HT1080 (cell line): Measurements from ENCODE around the gene TRIOBP. TPM values are rescaled to one million over a fixed set of nuclear protein-coding genes. Genes with fewer than 3 reads are reported as not detected.

Source experiments
- DNase-seq: peaks from one replicate; pipeline ENCODE4 v3.0.0-alpha.2; 2015; ENCODE audit warnings: low read depth
- total RNA-seq: library from RNA; depleted of rRNA; stranded (reverse); fragments of >200 nt; shearing (Covaris generic); gene quantifications from 2 replicates; pipeline ENCODE4 v1.2.3, GENCODE V29; 2014

Gene TRIOBP
- total RNA-seq, 1 experiment from 2014 or later: 33.3 TPM

DNA sequence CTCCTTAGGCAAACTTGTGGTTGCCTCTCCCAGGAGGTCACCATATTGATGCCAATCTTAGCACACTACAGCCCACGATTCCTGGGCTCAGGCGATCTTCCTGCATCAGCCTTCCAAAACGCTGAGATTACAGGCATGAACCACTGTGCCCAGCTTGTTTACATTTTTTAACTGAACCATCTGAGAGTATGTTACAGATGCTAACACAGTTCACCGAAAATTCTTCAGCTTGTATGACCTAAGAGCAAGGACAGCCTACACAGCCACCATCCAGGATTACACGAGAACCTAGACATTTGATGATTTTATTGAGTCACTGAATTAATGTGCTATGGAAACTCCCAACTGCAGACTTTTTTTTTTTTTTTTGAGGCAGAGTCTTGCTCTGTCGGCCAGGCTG is 27.3 kb upstream of the TRIOBP start:
- DNase-seq: no peak

- DNase-seq: no peak
Observed at GRCh38 chr22:37672206-37672919, 24.5 kb upstream of the TRIOBP start.

GRCh38 chr22:37672920-37673455 is 23.9 kb upstream of the TRIOBP start:
- DNase-seq: no peak

GRCh38 chr22:37674248-37674647 is 22.6 kb upstream of the TRIOBP start:
- no peak for DNase-seq

DNA sequence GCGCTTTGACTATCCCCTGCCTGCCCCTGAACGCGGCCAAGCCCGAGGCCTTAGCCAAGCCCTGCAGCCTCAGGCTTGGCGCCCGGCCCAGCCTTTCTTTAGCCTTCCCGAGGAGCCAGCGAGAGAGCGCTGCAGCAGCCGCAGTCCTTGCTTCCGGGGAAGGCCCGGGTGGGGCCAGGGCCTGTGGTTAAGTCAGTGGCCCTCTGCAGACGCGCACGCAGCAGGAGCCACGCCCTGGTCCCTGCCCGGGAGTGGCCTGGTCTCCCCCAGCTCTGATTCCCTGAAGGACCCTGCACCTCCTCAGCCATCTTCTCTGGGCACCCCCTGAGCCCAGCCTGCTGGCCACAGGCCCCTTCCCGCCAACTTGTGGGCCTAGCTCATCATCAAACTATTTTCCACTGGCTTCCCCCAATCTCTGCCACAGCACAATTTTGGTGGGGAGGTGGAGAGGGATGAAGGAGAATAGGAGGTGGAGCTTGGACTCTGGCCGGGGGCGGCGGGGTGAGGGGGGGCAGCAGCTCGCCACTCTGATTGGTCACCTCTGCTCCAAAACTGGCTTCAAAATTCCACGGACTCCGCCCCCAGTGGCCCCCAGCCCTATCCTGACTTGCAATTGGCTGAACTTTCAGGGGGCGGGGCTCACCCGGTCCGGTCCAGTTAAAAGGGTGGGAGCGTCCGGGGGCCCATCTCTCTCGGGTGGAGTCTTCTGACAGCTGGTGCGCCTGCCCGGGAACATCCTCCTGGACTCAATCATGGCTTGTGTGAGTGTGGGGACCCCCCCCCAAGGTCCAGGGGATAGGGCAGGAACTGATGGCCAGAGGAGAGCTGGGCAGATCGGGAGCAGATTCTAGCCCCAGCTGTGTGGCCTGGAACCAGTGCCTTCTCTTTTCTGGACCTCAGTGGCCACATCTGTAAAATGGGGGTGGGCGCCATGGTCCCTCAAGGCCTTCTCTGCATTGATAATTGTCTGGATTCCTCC is 21.6 kb upstream of the TRIOBP start, which contains the start of gene LGALS1:
Gene LGALS1 (plus strand): TSS at position 686 of the 979 bp plus-strand sequence. CDS start 67 bp downstream, at position 753.
- peak; percentile 98 for DNase-seq

GRCh38 chr22:37675930-37676735 is 20.7 kb upstream of the TRIOBP start:
- DNase-seq: no peak

GRCh38 chr22:37676736-37677492 is 19.9 kb upstream of the TRIOBP start:
- DNase-seq: peak; percentile 96

DNA sequence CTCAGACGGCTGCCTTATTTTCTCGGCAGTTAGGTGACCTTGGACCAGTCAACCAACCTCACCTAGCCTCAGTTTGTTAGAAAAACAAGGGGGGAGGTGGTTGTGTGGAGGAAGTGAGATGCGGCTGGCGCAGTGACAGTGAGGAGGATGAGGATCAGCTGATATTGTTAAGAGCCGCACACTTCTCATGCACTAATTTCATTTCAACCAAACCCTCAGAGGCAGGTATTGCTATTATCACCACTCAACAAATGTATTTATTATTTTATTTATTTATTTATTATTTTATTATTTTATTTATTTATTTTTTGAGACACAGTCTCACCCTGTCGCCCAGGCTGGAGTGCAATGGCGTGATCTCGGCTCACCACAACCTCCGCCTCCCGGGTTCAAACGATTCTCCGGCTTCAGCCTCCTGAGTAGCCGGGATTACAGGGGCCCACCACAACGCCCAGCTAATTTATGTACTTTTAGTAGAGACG is 19.3 kb upstream of the TRIOBP start:
- DNase-seq: no peak

DNA sequence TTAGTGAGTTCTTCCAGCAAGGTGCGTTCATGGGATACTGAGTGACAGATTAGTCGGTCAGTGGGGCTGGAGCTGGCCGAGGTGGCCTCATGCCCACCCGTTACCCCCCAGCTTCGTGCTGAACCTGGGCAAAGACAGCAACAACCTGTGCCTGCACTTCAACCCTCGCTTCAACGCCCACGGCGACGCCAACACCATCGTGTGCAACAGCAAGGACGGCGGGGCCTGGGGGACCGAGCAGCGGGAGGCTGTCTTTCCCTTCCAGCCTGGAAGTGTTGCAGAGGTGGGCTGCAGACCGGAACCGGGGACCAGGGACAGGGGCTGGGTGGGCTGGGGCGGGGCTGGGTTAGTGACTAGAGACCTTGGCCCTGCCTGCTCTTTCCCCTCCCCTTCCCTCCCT is 18.5 kb upstream of the TRIOBP start:
- no peak for DNase-seq

GRCh38 chr22:37679670-37680069 is 17.2 kb upstream of the TRIOBP start:
- DNase-seq: no peak

DNA sequence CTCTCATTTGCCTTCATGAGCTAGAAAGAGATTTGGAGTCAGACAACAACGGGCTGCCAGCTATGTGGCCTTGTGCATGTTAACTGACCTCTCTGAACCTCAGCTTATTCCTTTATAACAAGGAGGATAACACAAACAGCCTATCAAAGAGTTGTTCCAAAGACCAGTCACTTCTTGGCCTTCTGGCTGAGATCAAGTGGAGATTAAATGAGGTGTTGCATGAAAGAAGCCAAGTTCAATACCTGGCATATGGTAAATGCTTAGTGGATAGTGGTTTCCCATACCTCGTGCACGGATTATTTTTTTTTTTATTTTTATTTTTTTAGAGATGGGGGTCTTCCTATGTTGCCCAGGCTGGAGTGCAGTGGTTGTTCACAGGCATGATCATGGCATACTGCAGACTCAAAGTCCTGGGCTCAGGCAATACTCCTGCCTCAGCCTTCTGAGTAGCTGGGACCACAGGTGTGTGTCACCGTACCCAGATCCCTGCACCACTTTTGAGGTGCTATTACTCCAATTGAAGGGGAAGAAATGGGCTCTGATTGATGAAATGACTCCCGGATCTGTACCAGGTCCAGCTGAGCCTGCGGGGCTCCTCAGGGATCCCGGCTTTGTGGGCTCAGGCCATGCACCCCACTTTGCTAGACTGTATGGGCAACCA is 16.5 kb upstream of the TRIOBP start:
- peak; percentile 44 for DNase-seq

DNA sequence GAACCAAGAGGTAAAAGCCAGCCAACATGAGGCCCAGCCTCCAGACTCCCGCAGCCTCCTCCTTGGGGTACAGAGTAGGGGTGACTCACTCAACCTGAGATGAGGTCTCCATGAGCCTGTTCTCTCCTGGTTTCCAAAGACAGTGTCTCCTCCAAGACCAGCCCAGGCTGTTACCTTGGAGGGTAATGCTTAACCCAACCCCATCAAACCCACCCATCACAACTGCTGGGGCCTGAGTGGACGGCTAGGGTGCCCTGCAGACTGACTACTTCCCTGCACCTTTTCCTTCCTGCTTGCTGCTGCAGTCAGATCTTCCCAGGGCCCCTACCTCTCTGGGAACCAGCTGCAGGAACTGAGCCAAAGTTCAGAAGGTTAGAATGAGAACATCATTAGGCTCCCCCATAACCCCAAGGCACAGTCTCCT is 15.8 kb upstream of the TRIOBP start:
- DNase-seq: peak; percentile 61

DNA sequence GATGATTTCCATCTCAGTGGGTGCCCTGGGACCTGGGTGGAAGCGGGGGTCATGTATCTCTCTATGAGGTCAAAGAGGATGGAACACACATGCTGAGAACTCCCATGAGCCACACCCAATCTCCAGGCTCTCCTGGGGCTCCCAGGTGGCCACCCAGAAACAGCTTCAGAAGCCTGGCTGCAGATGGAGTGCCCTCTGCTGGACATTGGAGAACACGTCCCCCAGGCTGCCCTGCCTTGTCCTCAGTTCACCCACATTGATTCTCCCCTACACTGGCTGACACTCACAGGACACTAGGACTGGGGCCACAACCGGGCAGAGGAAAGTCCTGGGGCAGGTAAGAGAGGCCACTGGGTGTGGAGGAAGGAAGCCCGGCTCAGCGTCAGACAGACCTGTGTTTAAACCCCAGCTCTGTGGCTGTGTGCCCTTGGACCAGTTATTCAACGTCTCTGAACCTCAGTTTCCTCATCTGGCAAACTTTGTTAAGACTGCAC is 15.2 kb upstream of the TRIOBP start:
- peak; percentile 72 for DNase-seq

- DNase-seq: no peak
Observed at GRCh38 chr22:37684803-37685615, 11.8 kb upstream of the TRIOBP start.

DNA sequence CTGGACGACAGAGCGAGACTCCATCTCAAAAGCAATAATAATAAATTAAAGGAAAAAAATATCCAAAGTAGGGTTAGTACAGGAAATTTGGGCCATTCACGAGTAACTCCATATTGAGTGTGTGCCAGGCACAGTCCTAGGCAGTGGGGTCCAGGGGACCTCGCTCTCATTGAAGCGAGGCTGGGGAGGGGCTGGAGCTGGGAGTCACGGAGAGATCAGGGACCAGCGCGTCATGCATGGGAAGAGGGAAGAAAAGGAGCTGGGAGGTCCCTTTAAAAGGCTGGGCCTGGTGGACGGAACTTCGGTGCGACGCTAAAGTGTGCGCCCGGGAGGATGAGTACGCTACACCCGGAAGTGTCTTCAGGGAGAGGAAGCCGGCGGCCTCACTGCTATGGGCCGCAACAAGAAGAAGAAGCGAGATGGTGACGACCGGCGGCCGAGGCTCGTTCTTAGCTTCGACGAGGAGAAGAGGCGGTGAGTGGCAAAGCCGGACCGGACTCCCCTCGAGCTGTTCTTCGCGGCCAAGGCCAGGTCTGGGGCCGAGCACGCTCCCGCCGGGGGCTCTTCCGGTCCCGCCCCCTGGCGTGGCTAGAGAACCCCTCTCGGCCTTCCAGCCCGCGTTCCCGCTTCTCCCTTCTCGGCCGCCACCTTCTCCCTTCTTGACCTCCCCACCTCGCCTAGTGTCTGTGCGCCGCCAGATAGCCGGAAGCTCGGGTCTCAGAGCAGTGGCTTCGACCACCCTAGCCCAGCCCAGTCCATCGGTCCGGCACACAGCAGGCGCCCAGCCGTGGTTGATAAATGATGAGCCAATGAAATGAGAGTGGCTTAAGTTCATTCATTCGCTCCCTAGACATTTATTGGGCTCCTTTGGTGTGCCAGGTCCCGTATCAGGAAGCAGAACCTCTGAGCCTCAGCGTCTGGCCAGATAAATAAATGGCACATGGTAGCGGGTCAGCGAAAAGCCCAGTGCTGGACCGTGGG is 10.6 kb upstream of the TRIOBP start, which contains the start of gene NOL12:
Gene NOL12 (plus strand): TSS at position 342 of the 981 bp plus-strand sequence. CDS start 50 bp downstream, at position 392.
- DNase-seq: peak; percentile 86

DNA sequence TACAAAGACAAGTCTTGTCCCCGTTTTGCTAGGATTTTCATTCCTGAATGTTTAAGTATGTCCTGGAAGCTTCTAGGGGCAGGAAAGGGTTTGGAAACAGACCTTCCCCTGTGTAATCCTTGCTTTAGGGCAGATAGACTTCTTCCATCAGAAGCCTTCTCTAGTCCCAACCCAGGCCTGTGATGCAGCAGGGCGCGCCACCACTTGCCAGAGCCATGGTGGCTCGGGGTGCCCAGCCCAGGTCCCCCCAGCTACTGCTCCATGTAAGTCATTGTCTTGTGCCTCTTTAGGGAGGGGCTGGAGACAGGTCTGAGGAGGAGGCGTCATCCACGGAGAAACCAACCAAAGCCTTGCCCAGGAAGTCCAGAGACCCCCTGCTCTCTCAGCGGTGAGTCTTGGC is 6.4 kb upstream of the TRIOBP start:
- no peak for DNase-seq

DNA sequence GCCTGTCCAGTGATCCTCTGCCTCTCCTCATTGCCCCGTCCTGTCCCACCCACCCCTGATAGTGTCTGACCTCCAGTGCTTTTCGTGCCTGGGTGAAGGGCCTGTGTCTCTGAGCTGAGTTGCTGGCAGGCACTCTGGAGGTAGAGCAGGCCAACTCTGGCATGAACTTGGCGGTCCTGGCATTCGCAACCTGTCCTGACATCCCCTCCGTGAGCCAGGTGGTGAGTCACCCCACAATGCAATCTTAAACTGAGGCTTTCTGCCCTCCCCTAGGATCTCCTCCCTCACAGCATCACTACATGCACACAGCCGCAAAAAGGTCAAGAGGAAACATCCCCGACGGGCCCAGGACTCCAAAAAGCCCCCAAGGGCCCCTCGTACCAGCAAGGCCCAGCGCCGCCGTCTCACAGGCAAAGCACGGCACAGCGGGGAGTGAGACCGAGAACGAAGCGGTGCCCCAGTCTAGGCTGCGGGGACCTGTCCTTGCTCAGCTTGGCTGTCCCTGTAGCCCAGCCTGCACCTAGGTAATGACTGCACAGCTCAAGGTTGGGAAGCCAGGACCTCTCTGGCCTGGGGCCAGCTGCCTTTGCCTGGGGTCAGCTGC is 5.8 kb upstream of the TRIOBP start:
- DNase-seq: no peak
